PFSK-1 (cell line): Measurements from ENCODE around the gene SHQ1.

ENCODE experiments used
- FOXP2 ChIP-seq: optimal IDR thresholded peaks from 2 replicates; pipeline ENCODE3; 2011; ENCODE audit warnings: borderline replicate concordance, control low read depth, inconsistent platforms; ENCODE audit not compliant: insufficient read depth; ENCODE audit errors: extremely low read length, extremely low read depth
- POLR2AphosphoS5 ChIP-seq: IDR thresholded peaks from 2 replicates; pipeline ENCODE4 v1.6.1; 2012; ENCODE audit warnings: low read depth, mild to moderate bottlenecking, control low read depth, low read length, moderate library complexity
- TAF1 ChIP-seq: IDR thresholded peaks from 2 replicates; pipeline ENCODE4 v1.6.1; 2012; ENCODE audit warnings: low read length, control low read depth, borderline replicate concordance; ENCODE audit not compliant: insufficient read depth
- TF ChIP-seq, protein P1 (sequence below), 2 experiments: IDR thresholded peaks; 2 replicates each; pipeline versions ENCODE4 v1.6.1 to v1.8.0; 2011 to 2012; ENCODE audit warnings: low read depth in 2 of 2, low read length in 2 of 2, control low read depth in 1 of 2, inconsistent platforms in 1 of 2, mild to moderate bottlenecking in 1 of 2, moderate library complexity in 1 of 2; ENCODE audit not compliant: insufficient read depth in 1 of 2

DNA sequence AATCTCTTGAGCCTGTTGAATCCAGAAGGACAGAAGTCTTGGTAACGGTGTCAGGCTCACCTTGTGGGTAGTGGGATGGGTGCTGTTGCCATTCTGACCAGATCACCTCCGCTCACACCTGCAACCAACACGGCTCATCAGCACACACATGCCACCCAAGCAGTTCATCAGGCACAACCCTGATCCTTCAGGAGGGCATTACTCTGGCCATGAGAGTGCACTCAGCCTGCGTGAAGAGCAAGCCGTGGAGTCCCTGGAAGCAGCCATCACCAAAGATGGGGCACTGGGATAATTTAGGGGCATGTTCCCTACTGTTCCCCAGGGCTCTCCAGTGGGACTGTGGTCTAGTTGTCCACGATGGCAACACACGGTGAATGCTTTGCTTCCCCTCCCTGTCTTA lies 120.5 kb downstream of the SHQ1 start:
- TF ChIP-seq POLR2AphosphoS5 (no peak), FOXP2 (no peak), TAF1 (no peak)
- TF ChIP-seq, protein P1, sequence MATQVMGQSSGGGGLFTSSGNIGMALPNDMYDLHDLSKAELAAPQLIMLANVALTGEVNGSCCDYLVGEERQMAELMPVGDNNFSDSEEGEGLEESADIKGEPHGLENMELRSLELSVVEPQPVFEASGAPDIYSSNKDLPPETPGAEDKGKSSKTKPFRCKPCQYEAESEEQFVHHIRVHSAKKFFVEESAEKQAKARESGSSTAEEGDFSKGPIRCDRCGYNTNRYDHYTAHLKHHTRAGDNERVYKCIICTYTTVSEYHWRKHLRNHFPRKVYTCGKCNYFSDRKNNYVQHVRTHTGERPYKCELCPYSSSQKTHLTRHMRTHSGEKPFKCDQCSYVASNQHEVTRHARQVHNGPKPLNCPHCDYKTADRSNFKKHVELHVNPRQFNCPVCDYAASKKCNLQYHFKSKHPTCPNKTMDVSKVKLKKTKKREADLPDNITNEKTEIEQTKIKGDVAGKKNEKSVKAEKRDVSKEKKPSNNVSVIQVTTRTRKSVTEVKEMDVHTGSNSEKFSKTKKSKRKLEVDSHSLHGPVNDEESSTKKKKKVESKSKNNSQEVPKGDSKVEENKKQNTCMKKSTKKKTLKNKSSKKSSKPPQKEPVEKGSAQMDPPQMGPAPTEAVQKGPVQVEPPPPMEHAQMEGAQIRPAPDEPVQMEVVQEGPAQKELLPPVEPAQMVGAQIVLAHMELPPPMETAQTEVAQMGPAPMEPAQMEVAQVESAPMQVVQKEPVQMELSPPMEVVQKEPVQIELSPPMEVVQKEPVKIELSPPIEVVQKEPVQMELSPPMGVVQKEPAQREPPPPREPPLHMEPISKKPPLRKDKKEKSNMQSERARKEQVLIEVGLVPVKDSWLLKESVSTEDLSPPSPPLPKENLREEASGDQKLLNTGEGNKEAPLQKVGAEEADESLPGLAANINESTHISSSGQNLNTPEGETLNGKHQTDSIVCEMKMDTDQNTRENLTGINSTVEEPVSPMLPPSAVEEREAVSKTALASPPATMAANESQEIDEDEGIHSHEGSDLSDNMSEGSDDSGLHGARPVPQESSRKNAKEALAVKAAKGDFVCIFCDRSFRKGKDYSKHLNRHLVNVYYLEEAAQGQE (IDR thresholded peaks at IDR 0.05; ENCODE audit: insufficient read depth in 1 of 2, low read depth in 2 of 2, low read length in 2 of 2): no peak
